ENCODE measurements around the gene SCAPER.

Gene SCAPER

DNA sequence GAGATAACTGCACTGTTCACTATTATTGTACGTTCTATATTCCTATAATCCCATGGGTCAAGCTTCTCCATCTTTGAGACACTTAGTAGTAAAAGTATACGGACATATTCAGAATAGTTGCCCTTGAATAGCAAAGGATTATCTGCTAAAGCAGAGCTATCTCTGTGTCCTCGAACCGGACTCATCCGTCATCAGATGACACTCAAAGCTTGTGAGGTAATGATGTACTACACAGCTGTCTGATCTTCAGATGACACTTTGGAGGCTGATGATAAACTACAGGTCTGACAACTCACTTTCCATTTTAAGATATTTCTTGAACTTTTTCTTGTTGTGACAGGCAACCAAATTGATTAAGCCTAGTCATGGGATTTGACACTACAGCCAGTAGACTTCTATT lies 240.2 kb downstream of the SCAPER start:
- DNase-seq: no peak

DNA sequence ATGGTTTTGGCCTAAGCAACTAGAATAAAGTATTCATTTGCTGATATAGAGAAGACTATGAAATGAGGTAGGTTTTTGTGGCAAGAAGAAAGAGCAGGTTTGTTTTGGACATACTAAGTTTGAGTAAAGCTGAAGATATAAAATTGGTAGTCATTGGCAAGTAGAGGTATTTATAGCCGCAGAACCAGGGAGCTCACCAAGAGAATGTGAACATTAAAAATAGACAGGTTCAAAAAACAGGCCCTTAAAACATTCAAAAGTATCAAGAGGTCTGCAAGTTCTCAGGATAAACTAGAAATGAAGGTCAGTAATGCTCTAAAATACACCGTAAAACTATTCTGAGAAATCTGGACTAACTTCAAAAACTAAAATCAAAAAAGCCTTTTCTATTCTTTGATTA lies 240.7 kb downstream of the SCAPER start:
- no peak for DNase-seq

DNA sequence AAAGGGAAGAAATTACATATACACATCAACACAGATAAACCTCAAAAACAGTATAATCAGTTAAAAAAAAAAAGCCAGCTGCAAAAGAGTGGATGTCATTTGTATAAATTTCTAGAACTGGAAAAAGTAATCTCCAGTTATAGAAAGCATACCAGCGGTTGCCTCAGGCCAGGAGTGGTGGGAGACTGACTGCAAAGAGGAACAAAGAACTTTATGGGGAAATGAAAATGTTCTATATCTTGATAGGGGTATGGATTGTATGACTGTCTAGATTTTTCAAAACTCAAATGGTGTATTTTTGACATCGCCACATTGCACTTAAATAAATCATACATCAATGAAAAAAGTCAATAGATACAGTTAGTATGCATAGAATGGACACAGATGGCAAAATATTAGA lies 241.6 kb downstream of the SCAPER start:
- no peak for DNase-seq

DNA sequence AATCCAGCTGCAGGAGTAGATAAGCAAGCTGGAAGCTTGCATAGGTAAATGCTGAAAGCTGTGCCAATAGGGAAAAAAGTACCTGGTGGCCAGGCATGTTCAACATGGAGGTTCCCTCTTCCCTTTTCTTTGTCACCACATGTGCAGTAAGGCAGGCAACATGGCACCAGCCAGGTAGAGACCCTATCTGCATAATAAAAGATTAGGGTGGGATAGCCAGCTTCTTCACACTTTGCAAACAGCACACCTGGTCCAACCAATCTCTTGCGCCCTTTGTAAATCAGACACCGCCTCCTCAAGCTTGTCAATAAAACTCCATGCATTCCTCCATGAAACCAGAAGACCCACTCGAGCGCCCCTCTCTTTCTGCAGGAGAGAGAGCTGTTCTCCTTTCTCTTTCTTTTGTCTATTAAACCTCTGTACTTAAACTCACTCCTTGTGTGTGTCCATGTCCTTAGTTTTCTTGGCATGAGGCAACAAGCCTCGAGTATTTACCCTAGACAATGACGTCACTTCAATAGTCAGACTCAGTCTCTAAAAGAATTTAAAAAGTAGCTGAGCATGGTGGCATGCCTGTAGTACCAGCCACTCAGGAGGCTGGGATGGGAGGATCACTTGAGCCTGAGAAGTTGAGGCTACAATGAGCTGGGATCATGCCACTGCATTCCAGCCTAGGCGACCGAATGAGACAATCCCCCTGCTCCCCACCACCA lies 256.3 kb downstream of the SCAPER start:
- no peak for DNase-seq

DNA sequence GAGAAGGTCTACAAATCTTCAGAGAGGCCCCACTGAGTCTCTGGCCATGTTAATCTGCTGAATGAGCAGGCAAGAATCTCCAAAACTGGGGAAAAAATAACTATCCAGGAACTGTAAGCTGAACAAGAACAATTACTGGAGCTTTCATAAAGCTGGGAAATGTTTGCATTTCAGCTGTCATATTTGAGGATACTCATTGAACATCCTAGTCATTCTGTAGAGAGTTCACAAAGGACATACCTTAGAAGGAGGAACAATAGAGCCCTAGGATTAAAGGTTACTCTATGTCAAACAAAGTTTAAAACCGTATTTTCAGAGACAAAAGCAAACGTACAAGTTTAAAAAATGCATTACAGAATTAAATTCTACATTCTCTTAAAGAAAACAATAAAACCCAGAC lies 257.5 kb downstream of the SCAPER start:
- no peak for DNase-seq

DNA sequence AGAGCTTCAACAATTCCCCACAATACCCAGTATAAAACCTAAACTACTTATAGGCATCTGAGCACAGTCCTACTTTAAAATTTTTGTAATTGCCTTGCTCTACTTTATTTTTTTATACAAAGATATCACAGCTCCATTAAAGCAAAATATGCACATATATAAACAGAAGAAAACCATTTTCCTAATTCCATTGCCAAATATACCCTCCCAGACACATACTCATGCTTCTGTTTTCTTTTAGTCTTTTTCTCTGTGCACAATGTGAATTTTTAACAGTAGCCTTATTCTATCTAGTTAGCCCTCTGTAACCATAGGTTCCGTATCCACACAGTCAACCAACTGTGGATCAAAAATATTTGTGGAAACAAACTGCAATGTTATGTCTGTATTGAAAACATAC lies 260.5 kb downstream of the SCAPER start:
- no peak for DNase-seq

DNA sequence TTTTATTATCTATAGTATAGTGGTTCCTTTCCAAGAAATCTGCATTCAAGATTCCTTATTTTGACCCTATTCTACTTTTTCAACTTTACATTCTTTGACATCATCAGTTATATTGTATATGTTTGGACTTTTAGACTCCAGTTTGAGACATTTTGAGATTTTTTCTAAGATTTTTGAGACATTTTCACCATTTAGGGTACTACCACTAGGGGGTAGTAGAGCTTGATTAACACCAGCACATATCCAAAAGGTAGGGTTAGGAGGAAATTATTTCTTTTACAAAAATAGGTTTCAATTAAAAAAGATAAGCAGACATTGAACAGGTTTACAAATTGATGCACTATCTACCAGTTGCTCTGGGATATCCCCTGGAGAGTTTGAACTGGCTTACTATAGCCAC lies 262.5 kb downstream of the SCAPER start:
- DNase-seq: no peak

DNA sequence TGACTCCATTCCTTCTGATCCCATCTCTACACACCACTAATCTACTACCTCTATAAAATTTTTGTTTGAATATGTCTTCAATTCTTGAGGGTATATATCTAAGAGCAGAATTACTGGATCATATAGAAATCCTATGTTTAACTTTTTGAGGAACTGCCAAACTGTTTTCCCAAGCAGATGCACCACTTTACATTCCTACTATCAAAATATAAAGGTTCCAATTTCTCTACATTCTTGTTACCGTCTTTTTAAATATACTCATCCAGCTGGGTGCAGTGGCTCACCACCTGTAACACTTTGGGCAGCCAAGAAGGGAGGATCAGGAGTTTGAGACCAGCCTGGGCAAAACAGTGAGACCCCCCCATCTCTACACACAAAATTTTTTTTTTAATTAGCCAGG lies 268.0 kb downstream of the SCAPER start:
- no peak for DNase-seq

DNA sequence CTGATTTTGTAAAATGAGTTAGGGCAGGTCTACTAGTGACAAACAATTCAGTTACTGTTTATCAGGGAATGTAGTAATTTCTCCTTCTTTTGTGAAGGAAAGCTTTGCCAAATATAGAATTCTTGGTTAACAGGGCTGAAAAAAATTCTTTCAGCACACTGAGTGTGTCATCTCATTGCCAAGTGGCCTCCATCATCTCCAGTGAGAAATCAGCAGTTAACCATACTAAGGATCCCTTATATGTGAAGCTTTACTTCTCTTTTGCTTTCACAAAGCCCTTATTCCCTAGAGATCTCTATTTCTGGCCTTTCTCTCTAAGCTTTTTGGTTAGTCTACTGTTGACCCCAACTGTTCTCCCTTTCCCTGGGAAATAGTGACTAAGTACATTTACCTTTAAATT lies 269.1 kb downstream of the SCAPER start:
- no peak for DNase-seq

DNA sequence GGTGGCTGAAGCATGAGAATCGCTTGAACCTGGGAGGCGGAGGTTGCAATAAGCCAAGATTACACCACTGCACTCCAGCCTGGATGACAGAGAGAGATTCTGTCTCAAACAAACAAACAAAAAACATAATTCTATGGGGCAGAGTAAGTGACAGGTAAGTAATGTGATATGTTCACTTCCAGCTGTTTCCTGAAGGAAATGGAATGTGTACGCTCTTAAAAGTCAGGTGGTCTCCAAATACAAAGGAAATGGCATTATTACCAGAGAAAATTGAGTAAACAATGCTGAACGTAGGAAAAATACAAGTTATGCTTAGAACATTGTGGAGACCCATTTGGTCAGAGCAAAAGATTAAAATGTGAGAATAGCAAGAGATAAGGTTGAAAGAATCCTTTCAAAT lies 278.5 kb downstream of the SCAPER start:
- no peak for DNase-seq

DNA sequence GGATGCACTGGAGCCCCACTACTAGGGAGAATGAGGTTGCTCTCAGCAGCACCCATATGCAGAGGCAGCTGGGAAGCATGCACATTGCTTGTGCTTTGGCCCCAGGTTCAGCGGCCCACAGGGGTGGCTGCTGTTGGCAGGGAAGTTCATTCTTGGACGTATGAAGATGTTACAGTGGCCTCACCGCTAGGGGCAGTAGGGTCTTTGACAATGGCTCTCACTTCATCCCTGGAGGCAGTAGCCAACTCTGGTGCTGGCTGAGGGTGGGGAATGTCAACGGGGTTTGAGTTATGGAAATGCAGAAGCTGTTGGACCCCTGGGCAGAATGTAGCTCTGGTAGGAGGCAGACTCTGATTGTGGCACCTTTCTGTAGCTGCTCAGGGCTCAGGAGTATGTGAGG lies 279.9 kb downstream of the SCAPER start:
- DNase-seq: no peak

DNA sequence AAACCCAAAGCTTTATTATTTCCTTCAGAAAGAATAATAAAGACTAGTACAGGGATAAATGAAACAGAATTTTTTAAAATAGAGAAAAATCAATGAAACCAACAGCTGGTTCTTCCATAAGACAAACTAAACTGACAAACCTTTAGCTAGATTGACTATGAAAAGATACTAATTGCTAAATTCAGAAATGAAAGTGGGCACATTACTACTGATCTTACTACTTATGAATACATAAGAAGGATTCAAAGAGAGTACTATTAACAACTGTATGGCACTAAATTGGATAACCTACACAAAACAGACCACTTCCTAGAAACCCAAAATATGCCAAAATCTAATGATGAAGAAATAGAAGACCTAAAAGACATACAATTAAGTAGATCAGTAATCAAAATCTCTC lies 290.4 kb downstream of the SCAPER start:
- DNase-seq: no peak

DNA sequence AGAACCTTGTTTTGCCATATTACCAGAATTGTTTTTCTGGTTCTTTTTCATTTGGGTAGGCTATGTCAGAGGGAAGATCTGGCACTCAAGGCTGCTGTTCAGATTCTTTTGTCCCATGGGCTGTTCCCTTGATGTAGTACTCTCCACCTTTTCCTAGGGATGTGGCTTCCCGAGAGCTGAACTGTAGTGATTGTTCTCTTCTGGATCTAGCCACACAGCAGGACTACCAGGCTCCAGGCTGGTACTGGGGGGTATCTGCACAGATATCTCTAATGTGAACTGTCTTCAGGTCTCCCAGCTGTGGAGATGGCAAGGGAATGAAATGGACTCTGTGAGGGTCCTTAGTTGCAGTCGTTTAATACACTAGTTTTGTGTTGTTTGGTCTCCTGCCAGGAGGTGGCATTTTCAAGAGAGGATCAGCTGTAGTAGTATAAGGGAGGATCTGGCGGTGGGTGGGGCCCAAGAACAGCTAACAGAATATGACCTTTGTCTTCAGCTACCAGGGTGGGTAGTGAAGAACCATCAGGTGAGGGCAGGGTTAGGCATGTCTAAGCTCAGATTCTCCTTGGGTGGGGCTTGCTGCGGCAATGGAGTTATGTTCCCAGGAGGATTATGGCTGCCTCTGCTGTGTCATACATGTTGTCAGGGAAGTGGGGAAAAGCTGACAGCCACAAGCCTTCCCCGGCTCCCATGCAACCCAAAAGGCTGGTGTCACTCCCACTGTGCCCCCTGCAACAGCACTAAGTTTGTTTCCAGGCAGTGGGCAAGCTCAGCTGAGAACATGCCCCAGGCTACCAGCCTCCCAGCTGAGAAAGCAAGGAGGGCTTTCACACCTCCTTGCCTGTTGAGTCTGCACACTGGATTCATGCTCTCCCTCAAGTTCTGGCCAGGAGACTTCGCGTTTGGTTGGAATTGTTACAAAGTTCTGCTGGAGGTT lies 316.1 kb downstream of the SCAPER start:
- DNase-seq: no peak

DNA sequence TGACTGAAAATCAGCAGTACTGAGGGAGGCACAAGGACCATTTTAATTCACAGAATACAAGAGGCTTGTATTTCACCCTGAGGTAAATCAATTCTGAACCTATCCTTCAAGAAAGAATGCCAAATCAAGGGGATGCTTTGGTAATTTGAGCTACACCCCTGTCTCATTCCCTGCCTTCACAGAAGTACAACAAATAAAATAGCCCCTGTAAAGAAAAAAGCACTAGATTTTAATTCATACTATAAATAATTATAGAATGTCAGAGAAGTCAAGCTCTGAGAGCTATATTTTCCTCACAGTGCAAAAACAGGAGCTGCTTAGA lies 319.6 kb downstream of the SCAPER start:
- no peak for DNase-seq

DNA sequence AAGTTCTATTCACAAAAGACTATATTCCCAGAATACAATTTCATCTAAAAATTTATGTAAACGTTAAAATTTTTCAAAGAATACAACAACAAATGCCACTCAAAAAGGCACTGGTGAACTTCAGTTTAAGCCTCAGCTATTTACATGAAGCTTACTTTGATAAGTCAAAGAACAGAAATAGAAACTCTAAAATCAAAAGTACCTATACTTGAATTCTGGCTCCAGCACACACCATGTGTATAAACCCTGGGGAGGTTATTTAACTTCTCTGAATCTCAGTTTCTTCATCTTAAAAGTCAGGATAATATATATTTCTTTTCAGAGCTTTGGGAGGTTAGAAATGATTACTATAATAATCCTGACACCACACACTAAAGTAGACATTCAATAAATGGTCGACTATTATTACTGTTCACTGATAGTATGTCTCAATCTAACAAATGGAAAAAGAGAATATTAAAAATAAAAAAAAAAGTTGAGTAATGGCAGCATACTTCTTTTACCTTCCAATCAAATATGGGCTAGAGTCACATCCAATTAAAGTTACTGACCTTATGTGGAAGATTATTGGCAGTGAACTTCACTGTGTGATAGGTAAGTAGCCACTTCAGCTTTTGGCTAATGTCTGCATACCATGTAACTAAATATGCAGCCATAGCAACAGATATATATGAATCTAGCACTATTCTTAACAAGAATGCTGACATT lies 320.1 kb downstream of the SCAPER start:
- no peak for DNase-seq

DNA sequence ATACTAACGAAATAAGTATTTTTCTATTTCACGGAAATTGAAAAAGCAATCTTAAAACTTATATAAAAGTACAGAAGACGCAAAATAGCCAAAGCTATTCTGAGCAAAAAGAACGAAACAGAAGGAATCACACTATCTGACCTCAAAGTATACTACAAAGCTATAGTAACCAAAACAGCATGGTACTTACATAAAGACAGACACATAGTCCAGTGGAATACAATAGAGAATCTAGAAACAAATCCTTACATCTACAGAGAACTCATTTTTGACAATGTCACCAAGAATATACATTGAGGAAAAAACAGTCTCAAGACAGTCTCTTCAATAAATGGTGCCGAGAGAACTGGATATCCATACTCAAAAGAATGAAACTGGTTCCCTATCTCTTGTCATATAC lies 322.6 kb downstream of the SCAPER start:
- DNase-seq: no peak

DNA sequence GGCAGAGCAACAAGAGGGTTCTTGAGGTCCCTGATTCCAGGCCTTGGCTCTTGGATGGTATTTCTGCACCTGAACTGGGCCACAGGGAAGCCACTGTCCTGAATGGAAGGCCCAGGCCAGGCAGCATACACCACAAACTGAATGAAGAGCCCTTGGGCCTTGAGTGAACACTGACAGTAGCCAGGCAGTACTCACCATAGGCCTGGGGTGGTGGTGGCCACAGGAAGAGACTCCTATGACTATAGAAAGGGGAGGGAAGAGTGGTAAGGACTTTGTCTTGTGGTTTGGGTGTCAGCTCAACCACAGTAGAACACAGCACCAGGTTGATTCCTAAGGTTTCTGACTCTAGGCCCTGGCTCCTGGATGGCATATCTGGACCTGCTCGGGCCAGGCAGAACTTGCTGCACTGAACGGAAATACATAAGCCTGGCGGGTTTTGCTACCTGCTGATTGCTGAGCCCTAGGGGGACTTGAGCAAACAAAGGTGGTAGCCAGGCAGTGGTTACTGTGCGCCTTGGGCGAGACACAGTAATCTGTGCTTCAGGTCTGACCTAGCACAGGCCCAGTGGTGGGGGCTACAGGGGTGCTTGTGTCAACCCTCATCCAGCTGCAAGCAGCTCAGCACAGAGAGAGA lies 327.1 kb downstream of the SCAPER start:
- DNase-seq: no peak

DNA sequence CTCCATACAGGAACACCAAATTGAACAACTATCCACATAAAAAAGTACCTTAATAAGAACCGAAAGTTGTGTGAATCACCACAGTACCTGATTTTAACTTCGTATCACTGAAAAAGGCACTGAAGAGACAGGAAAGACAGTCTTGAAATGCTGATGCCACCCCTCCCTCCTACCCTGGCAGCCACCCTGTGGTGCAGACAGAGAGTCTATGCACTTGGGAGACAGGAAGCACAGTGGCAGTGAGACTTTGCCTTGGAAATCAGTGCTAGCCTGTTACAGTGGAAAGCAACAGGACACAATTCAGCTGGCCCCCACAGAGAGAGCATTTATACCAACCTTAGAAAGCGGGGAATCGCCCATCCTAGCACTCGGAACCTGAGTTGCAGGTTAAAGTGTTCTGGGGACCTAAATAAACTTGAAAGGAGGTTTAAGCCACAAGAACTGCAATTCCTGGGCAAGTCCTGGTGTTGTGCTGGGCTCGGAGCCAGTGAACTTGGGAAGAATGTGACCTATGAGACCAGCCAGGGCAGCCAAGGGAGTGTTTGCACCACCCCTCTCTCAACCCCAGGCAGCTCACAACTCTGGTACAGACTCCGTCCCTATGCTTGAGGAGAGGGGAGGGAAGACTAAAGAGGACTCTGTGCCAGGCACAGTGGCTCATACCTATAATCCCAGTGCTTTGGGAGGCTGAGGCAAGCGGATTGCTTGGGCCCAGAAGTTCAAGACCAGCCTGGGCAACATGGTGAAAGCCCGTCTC lies 328.4 kb downstream of the SCAPER start:
- DNase-seq: no peak

DNA sequence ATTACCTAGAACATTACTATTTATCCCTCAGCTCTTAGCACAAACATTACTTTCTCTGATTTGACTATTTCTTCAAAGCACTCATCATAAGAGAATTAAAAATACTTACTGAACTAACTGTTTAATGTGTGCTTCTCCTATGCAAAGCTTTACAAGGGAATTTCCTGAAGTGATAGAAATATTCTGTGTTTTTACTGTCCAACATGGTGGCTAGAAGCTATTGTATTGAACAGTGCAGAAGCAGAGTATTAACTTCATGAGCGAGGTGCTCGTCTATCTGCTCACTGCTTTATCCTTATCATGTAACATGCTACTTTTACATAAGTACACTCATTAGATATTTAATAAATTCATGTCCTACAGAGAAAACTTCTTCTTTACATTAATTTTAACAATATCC lies 329.5 kb downstream of the SCAPER start:
- DNase-seq: no peak

DNA sequence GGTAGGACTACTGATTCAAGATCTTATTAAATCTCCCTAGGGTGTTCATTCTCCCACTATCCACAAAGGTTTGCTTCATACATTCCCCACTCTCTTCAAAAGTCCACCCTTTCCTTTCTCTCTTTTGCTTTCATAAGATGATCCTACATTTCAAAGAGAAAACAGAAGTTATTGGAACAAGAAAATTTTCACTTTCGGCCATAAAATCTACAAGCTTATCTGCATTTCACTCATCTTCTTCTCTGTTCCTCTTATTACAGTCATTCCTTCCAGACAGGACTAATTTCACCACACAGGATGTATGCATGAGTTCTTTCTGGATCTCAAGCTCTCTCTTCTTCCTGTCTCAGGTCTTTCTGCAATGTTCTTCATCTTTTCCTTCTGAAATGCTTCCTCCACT lies 329.9 kb downstream of the SCAPER start:
- DNase-seq: no peak

DNA sequence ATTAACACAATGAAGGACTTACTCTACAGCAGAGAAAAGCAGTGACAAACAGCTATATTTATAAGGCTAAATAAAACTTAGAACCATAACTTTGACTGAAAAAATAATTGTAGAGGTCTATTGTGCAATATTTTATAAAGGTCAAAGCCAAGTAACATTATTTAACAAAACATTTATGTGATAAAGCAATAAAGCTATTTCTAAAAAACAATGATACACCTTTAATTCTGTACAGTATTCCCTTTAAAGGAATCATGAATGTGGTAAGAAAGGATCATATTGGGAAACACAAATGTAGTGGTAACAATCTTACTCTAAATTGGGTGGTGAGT lies 332.2 kb downstream of the SCAPER start:
- DNase-seq: no peak

DNA sequence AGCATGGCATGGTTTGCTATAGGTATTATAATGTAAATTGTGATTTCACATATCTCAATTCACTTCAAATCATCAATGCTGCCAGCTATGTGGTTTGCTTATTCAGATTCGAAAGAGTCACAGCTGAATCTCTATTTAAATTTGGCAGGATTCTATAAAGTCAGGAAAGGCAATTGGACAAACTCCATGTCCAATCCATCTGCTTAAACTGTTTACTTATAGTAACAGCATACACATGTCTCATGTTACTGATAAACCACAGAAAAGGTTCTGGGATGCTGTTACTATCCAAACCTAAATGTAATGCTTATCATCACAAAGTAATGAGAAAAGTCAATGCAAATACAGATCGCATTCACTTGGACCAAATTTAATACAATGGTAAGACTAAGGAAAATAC lies 338.9 kb downstream of the SCAPER start:
- no peak for DNase-seq

DNA sequence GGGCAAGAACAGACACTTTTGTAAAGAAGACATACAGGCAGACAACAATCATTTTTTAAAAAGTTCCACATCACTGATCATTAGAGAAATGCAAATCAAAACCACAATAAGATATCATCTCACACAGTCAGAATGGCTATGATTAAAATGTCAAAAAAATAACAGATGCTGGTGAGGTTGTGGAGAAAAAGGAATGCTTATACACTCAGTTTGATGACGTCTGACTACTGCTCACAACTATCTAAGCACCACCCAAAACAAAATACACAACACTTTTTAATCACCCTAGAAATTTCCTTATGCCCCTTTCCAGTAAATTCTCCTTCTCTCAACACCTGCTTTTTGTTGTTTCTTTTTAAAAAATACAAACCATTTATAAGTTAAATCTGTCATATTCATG lies 339.8 kb downstream of the SCAPER start:
- no peak for DNase-seq
